Breast epithelium (tissue), 3 donors: ENCODE measurements around the gene ARHGAP8.

Source experiments
- CTCF ChIP-seq, 3 donors: fragments of 450-650 bp; IDR thresholded peaks; one replicate each; pipeline ENCODE4 v1.5.1; 2016 to 2017; ENCODE audit warnings: antibody characterized with exemption in 3 of 3, mild to moderate bottlenecking in 3 of 3, moderate library complexity in 3 of 3
- POLR2A ChIP-seq: fragments of 450-650 bp; IDR thresholded peaks from one replicate; pipeline ENCODE4 v1.6.1; 2016; ENCODE audit warnings: antibody characterized with exemption, mild to moderate bottlenecking, moderate library complexity
- POLR2AphosphoS5 ChIP-seq, 3 donors: sonication (generic); formaldehyde crosslinking; IDR thresholded peaks; one replicate each; pipeline ENCODE4 v1.6.1; 2017; ENCODE audit warnings: antibody characterized with exemption in 3 of 3

- TF ChIP-seq POLR2A: no peak
- no peak for TF ChIP-seq CTCF (IDR thresholded peaks at IDR 0.05)
- TF ChIP-seq POLR2AphosphoS5 (IDR thresholded peaks at IDR 0.05): no peak
Observed at GRCh38 chr22:44787832-44788231, 35.5 kb downstream of the ARHGAP8 start.
